Gastrocnemius medialis (tissue), 4 donors: ENCODE measurements around the gene ARF1.

ENCODE experiments used
- POLR2A ChIP-seq, 2 donors: fragments of 450-650 bp; IDR thresholded peaks; one replicate each; pipeline ENCODE4 v1.6.1; 2017; ENCODE audit warnings: antibody characterized with exemption in 2 of 2, mild to moderate bottlenecking in 2 of 2, moderate library complexity in 2 of 2
- TF ChIP-seq, protein P1 (sequence below), 5 experiments: fragments of 450-650 bp in 3 of 5; fragments of 200-600 bp in 2 of 5; sonication (generic) in 2 of 5; IDR thresholded peaks in 4 of 5; conservative IDR thresholded peaks in 1 of 5; 1 replicate in 4 of 5; 2 replicates in 1 of 5; pipeline ENCODE4 v1.5.1; 2016 to 2019; ENCODE audit warnings: antibody characterized with exemption in 5 of 5, mild to moderate bottlenecking in 3 of 5, moderate library complexity in 3 of 5

- TF ChIP-seq, protein P1, sequence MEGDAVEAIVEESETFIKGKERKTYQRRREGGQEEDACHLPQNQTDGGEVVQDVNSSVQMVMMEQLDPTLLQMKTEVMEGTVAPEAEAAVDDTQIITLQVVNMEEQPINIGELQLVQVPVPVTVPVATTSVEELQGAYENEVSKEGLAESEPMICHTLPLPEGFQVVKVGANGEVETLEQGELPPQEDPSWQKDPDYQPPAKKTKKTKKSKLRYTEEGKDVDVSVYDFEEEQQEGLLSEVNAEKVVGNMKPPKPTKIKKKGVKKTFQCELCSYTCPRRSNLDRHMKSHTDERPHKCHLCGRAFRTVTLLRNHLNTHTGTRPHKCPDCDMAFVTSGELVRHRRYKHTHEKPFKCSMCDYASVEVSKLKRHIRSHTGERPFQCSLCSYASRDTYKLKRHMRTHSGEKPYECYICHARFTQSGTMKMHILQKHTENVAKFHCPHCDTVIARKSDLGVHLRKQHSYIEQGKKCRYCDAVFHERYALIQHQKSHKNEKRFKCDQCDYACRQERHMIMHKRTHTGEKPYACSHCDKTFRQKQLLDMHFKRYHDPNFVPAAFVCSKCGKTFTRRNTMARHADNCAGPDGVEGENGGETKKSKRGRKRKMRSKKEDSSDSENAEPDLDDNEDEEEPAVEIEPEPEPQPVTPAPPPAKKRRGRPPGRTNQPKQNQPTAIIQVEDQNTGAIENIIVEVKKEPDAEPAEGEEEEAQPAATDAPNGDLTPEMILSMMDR (IDR thresholded peaks at IDR 0.05 in 4 of 5, conservative IDR thresholded peaks at IDR 0.05 in 1 of 5): no peak
- no peak for TF ChIP-seq POLR2A (IDR thresholded peaks at IDR 0.05)
These were observed 33.7 kb upstream of the ARF1 start for GRCh38 chr1:228048659-228049298.
